Measurements from ENCODE around the gene CTAG1B.
"Not testable (repeated sequence)": the region's sequence is repeated elsewhere in the genome, so short reads cannot be mapped to it uniquely, and the experiment has no call there.

CTAG1B gene

GRCh38 chrX:154657226-154657805 lies 38.2 kb upstream of the CTAG1B start:
- Histone ChIP-seq H3K4me1 (no peaks in the 10 kb centered on the region), H3K36me3 (no peaks in the 10 kb centered on the region), H3K27me3 (no peaks in the 10 kb centered on the region), H3K4me3 (ENCODE audit: low read depth, low read length) (no peak overlapping the region), H3K9me3 (no peaks in the 10 kb centered on the region)
- no peak for DNase-seq
- TF ChIP-seq CTCF (IDR thresholded peaks at IDR 0.05; ENCODE audit: low read depth, low read length): no peak

DNA sequence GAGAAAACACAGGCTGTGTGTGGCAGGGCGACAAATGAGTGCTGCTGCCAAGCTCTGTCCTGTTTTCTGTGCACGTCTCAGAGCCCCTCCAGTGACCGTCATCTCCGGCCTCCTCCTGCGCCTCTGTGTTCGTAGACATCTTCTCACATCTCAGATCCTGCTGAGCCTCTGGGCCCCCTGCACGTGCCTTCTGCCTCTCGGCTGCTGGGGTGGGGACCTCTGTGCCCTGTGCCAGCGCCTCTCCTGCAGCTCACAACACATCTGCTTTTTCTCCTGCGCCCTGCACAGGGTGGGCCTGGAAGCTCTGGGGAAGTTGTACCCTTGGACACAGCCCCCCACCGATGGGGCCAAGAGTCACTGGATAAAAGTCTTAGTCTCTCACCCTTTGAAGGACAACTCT lies 36.7 kb upstream of the CTAG1B start:
- DNase-seq: no peak
- Histone ChIP-seq H3K36me3 (no peaks in the 10 kb centered on the region), H3K9me3 (no peaks in the 10 kb centered on the region), H3K4me3 (ENCODE audit: low read depth, low read length) (no peak overlapping the region), H3K27me3 (no peaks in the 10 kb centered on the region), H3K4me1 (no peaks in the 10 kb centered on the region)
- no peak for TF ChIP-seq CTCF (IDR thresholded peaks at IDR 0.05; ENCODE audit: low read depth, low read length)

DNA sequence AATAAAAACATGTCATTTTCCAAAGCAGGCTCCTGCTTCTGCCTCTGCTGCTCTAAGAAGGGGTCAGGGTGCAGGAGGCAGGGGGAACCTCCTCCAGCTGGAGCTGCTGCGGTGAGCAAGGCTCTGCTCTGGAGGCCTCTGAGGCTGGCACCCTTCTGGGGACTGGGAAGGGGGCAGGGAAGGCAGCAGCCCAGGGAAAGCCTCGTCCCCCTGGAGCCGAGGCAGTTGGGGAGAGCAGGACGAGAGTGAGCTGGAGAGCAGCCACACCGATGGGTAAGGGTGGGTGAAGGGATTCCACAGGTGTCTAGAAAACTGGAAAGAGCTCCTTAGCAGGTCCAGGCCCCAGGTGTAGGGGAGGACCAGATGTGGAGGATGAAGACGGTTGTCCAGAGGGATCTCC lies 36.3 kb upstream of the CTAG1B start:
- H3K27me3 ChIP-seq: no peaks in the 10 kb centered on the region
- TF ChIP-seq CTCF (IDR thresholded peaks at IDR 0.05; ENCODE audit: low read depth, low read length): no peak
- no peaks in the 10 kb centered on the region for H3K9me3 ChIP-seq
- H3K4me1 ChIP-seq: no peaks in the 10 kb centered on the region
- no peaks in the 10 kb centered on the region for H3K36me3 ChIP-seq
- H3K4me3 ChIP-seq (ENCODE audit: low read depth, low read length): no peak overlapping the region
- DNase-seq: no peak

GRCh38 chrX:154654925-154655324 lies 35.8 kb upstream of the CTAG1B start:
- Histone ChIP-seq H3K9me3 (no peaks in the 10 kb centered on the region), H3K4me1 (no peaks in the 10 kb centered on the region), H3K36me3 (no peaks in the 10 kb centered on the region), H3K27me3 (no peaks in the 10 kb centered on the region), H3K4me3 (ENCODE audit: low read depth, low read length) (no peak overlapping the region)
- DNase-seq: no peak
- TF ChIP-seq CTCF (IDR thresholded peaks at IDR 0.05; ENCODE audit: low read depth, low read length): no peak

GRCh38 chrX:154654372-154654771 lies 35.3 kb upstream of the CTAG1B start:
- no peaks in the 10 kb centered on the region for H3K4me1 ChIP-seq
- H3K36me3 ChIP-seq: no peaks in the 10 kb centered on the region
- H3K4me3 ChIP-seq (ENCODE audit: low read depth, low read length): no peak overlapping the region
- H3K27me3 ChIP-seq: no peaks in the 10 kb centered on the region
- no peak for DNase-seq
- no peaks in the 10 kb centered on the region for H3K9me3 ChIP-seq
- TF ChIP-seq CTCF (IDR thresholded peaks at IDR 0.05; ENCODE audit: low read depth, low read length): no peak

DNA sequence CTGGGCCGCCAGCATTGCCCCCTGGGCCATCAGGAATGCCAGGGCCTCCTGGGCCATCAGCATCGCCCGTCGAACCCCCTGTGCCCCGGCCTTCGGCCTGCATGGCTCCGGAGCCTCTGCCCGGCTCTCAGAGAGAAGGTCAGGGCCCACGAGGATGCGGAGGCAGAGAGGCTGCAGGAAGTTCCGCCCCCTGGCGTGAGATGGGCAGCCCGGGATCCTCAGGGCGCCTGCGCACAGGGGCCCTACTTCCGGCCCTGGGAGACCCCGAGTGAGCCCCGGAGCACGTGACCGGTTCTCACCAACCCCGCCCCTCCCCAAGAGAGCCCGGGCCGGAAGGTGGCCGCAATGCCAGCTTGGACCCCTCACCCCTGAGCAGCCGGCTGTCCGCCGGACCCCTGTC lies 34.3 kb upstream of the CTAG1B start, which contains the start of gene CTAG2:
Gene CTAG2 (minus strand): TSS at position 167 of the 400 bp plus-strand sequence. CDS start 64 bp downstream, at position 103.
- DNase-seq; H3K4me1 ChIP-seq; H3K27me3 ChIP-seq; H3K36me3 ChIP-seq; H3K9me3 ChIP-seq; H3K4me3 ChIP-seq (ENCODE audit: low read depth, low read length): not testable (repeated sequence)

DNA sequence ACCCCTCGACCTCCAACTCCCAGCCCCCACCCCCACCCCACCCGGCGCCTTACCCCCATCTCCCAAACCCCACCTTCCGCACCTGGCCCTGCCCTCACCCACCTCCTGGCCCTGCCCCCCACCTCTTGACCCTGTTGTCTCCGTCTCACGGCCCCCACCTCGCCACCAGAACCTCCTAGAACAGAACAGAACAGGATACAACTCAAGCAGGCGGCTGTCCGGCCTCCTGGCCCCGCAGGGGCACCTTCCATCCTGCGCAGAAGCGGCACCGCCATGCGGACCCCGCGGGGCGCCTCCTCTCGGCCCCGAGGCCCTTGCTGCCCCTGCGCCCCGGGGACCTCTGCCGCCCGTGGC lies 33.9 kb upstream of the CTAG1B start:
- no peak for DNase-seq
- Histone ChIP-seq H3K27me3 (no peaks in the 10 kb centered on the region), H3K9me3 (no peaks in the 10 kb centered on the region), H3K36me3 (no peaks in the 10 kb centered on the region), H3K4me3 (ENCODE audit: low read depth, low read length) (no peak overlapping the region), H3K4me1 (no peaks in the 10 kb centered on the region)
- TF ChIP-seq CTCF (IDR thresholded peaks at IDR 0.05; ENCODE audit: low read depth, low read length): no peak

Data from BE2C (cell line).